Stimulated activated CD8-positive, alpha-beta memory T cell treated with anti-CD3 and anti-CD28 coated beads, Interleukin-12 subunit alpha, Interleukin-12 subunit beta, amount 100 ng/mL, for 1 hour (primary cell): ENCODE data around the gene CFLAR.
"Not testable (repeated sequence)": the region's sequence is repeated elsewhere in the genome, so short reads cannot be mapped to it uniquely, and the experiment has no call there.

Source experiments
- DNase-seq: peaks from one replicate; pipeline ENCODE4 v3.0.0-alpha.2; 2020; ENCODE audit warnings: low read depth

CFLAR gene

GRCh38 chr2:201149064-201149820, 33.3 kb downstream of the CFLAR start:
- no peak for DNase-seq

DNA sequence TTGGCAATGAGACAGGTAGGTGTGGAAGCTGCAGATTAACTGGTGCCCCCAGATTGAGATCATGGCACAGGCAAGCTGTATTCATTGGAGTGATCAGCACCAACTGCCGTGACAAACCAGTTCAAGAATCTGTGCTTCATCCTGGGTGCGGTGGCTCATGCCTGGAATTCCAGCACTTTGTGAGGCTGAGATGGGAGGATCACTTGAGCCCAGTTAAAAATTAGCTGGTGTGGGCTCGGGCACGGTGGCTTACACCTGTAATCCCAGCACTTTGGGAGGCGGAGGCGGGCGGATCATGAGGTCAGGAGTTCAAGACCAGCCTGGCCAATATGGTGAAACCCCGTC, 33.8 kb downstream of the CFLAR start:
- DNase-seq = not testable (repeated sequence)

GRCh38 chr2:201150454-201151020, 34.6 kb downstream of the CFLAR start:
- DNase-seq = no peak

GRCh38 chr2:201151127-201151981, 35.4 kb downstream of the CFLAR start:
- no peak for DNase-seq

- no peak for DNase-seq
Observed at GRCh38 chr2:201152517-201152916, 36.6 kb downstream of the CFLAR start.

DNA sequence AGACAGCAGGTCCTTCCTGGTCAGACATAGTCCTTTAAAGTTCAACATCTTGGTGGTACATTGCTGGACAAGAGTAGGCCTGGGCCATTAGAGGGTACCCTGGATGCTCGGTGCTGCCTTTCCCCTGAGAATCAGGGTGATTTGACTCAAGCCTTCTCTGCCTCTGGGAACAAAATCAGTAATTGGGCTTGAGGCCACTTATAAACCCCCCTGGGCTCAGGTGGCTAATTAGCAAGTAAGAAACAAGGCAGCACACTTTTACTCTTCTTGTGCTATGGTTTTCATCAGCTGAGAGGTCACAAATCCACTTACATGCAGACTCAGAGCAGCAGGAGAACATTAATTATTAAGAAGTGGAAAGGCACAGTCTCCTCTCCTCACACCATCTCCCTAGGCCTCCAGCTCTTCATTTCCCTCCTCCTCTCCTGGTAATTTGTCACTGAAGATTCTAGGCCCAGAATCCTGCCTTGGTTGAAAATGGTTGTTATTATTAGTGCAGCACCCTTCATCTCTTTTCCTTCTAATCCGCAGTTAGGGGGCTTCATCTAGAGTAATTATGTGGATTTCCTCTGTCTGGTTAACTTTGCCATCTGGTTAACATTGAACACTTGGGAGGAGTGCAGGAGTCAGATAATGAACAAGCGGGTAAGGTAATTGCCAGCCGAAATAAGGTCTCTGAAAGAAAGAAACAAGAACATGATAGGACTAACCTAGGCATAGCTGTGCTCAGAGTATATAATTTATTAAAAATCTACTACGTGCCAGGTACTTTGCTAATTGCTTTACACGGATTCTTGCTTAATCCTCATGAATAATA, 37.2 kb downstream of the CFLAR start:
- no peak for DNase-seq

- DNase-seq = no peak
Observed at GRCh38 chr2:201154615-201155399, 38.8 kb downstream of the CFLAR start.

DNA sequence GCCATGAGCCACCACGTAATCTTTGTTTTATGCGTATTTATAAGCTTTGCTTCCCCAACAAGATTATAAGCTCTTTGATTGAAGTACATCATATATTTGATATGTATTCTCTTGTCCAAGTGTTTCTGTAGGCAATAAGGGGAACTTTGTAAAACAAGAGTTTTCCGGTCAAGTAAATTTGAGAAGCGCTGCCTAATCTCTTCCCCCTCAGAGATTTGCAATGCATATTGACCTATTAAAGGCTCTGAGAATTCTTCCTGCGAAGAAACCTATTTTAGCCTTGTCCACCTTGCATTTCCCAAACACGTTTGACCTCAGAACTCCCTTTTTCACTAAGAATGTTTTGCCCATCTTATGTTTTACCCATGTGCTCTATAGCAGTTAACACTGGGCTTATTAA, 40.1 kb downstream of the CFLAR start:
- DNase-seq = no peak

GRCh38 chr2:201156640-201157039, 40.7 kb downstream of the CFLAR start:
- DNase-seq = no peak

GRCh38 chr2:201157694-201158093, 41.7 kb downstream of the CFLAR start:
- DNase-seq = no peak

GRCh38 chr2:201158111-201158929, 42.4 kb downstream of the CFLAR start:
- DNase-seq = peak; percentile 46

- DNase-seq = no peak
Observed at GRCh38 chr2:201164166-201164565, 48.2 kb downstream of the CFLAR start.

DNA sequence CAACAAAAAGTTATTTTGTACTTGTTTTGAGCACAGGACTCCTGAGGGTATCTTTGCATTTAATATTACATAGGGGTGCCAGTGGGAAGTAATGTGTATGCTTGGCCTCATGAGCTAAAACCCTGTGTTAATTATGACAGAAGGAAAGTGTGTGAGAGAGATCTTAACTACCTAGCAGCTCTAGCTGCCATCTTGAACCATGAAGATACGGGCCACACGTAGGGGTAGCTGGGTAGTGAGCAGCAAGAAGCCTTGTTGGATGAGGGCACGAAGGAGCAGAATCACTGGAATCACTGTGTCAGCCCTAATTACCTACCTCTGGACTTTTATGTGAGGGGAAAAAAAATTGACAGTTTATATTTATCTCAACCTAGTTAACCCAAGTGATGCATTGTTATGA, 51.6 kb downstream of the CFLAR start:
- DNase-seq = no peak

GRCh38 chr2:201168496-201168895, 52.5 kb downstream of the CFLAR start:
- DNase-seq = not testable (repeated sequence)

DNA sequence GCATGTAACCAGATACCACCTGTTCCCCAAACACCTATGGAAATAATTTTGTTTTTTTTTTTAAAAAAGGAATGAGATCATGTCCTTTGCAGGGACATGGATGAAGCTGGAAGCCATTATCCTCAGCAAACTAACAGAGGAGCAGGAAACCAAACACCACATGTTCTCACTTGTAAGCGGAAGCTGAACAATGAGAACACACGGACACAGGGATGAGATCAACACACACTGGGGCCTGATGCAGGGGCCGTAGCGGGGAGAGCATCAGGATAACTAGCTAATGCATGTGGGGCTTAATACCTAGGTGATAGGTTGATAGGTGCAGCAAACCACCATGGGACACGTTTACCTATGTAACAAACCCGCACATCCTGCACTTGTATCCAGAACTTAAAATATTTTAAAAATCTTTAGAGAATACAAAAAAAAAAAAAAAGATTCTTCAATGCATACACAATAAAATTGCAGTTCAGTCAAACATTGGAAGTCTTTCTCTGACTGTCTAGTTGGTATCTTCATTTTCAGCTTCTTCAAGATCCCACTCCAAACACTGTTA, 55.4 kb downstream of the CFLAR start:
- DNase-seq = no peak

DNA sequence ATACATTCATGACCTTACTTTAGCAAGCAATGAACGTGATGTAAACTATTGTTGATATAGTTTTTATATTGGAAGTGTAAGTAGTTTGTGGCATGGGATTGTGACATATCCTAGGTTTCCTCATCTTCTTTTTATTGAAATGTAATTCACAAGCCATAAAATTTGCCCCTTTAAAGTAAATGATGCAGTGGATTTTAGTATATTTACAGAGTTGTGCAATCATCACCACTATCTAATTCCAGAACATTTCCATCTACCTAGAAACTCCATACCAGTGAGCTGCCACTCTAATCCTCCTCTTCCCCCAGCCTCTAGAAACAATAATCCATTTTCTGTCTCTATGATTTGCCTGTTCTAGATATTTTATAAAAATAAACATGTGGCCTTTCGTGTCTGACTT, 56.3 kb downstream of the CFLAR start:
- no peak for DNase-seq

DNA sequence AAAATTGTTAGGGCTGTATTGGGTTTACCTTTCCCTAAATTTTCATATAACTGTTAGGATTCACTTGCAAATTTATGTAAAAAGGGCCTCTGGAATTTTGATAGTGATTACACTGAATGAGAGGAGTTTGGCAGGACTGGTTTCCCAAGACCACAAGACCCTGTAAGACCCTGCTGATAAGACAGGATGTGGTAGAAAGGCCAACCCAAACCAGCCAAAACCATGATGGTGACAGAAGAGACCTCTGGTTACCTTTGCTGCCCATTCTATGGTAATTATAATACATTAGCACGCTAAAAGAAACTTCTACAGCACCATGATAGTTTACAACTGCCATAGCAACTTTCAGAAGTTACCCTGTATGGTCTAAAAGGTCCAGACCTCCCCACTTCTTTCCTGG, 58.7 kb downstream of the CFLAR start:
- DNase-seq = no peak

DNA sequence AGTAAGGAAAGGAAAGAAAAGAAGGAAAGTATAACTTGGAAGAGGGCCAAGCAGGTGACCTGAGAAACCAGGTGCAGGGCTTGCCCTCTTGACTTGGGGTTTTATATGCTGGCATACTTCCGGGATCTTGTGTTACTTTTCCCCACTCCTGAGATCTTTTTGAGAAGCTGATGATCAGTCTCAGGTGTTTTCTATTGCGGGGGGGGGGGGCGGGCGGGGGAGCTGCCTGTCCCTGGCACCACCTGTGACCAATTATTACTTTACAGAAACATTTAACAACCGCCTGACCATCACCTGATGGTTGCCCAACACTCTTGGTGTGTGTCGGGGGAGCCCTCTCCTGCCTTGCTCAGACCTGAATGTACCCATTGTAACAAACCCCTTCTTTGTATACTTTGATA, 60.1 kb downstream of the CFLAR start:
- no peak for DNase-seq

DNA sequence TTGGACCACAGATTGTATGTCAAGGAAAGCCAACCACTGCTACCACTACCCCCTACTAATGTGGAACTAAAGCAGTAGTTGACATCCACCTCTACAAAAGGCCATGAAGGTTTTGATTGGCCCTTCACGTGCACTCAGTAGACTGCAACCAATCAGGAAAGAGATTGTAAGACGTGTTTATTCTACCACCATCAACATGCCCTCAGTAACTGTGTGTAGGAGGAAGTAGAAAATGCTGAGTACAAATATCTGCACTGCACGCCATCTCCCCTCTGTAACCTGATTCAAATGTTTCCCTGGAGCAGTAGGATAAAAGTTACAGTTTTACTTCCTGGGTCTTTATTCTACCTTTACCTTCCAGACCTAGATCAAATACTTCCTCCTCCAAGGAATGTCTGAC, 64.0 kb downstream of the CFLAR start:
- DNase-seq = no peak

GRCh38 chr2:201182650-201183364, 66.8 kb downstream of the CFLAR start, which contains the start of gene CASP10:
Gene CASP10 (plus strand): TSS chr2:201183141. CDS start chr2:201185778, 2,637 bp downstream.
- DNase-seq = no peak
